ENCODE measurements around the gene AQP12B. TPM values are rescaled to one million over a fixed set of nuclear protein-coding genes. Genes with fewer than 3 reads are reported as not detected.

The AQP12B gene
- polyA plus RNA-seq, 1 donor from 2014 or later = not detected

GRCh38 chr2:240719676-240720545 is 37.2 kb upstream of the AQP12B start:
- Histone ChIP-seq H3K27ac (ENCODE audit: low read length) (no peak overlapping the region), H3K36me3 (ENCODE audit: insufficient read depth, low read length) (no peaks in the 10 kb centered on the region), H3K27me3 (ENCODE audit: insufficient read depth, low read depth, low read length) (no peaks in the 10 kb centered on the region)

More at GRCh38 chr2:240719676-240720545, 37.2 kb upstream of the AQP12B start:
- Histone ChIP-seq H3K4me2 (ENCODE audit: low read length) (no peak overlapping the region), H2AFZ (ENCODE audit: low read depth, low read length) (no peak overlapping the region), H3K9ac (ENCODE audit: low read length) (no peak overlapping the region), H3K9me2 (ENCODE audit: insufficient read depth, low read length) (no peaks in the 10 kb centered on the region), H3K4me3 (ENCODE audit: low read length) (no peak overlapping the region), H4K20me1 (ENCODE audit: insufficient read depth) (no peaks in the 10 kb centered on the region), H3K9me3 (ENCODE audit: low read length) (no peaks in the 10 kb centered on the region), H3F3A (ENCODE audit: insufficient read depth, low read length, poor library complexity, severe bottlenecking) (no peaks in the 10 kb centered on the region), H3K79me2 (replicated peaks; ENCODE audit: insufficient read depth, low read length) (no peaks in the 10 kb centered on the region)
- TF ChIP-seq TAF1 (IDR thresholded peaks at IDR 0.05; ENCODE audit: low read depth) = no peak
- no peak for TF ChIP-seq CTCF (IDR thresholded peaks at IDR 0.05; ENCODE audit: poor library complexity, severe bottlenecking)
- no peak for TF ChIP-seq EP300 (conservative IDR thresholded peaks at IDR 0.05; ENCODE audit: poor library complexity, severe bottlenecking)
- TF ChIP-seq RAD21 (conservative IDR thresholded peaks at IDR 0.05) = no peak
- no peak for TF ChIP-seq SMC3 (conservative IDR thresholded peaks at IDR 0.05; ENCODE audit: poor library complexity)
- no peak for TF ChIP-seq EZH2 (IDR thresholded peaks at IDR 0.05; ENCODE audit: borderline replicate concordance, insufficient read depth, low read length, poor library complexity, severe bottlenecking)
- TF ChIP-seq REST (IDR thresholded peaks at IDR 0.05; ENCODE audit: borderline replicate concordance) = no peak
- TF ChIP-seq POLR2AphosphoS5 (IDR thresholded peaks at IDR 0.05) = no peak
- TF ChIP-seq MXI1 (conservative IDR thresholded peaks at IDR 0.05; ENCODE audit: poor library complexity, severe bottlenecking) = no peak
